Stimulated activated CD8-positive, alpha-beta memory T cell treated with anti-CD3 and anti-CD28 coated beads, Interleukin-15, amount 100 ng/mL, for 1 hour (primary cell): Measurements from ENCODE around the gene EEF2KMT.
"Not testable (repeated sequence)": the region's sequence is repeated elsewhere in the genome, so short reads cannot be mapped to it uniquely, and the experiment has no call there.

Source experiments
- DNase-seq: peaks from one replicate; pipeline ENCODE4 v3.0.0-alpha.2; 2020; ENCODE audit warnings: low read depth

Gene EEF2KMT

GRCh38 chr16:5097470-5098220 lies at the start of gene EEF2KMT:
EEF2KMT (minus strand) TSS chr16:5097795; CDS start chr16:5097739, 56 bp downstream.
- peak; percentile 80 for DNase-seq

- not testable (repeated sequence) for DNase-seq
Measured at GRCh38 chr16:5144621-5144956, 47.0 kb upstream of the EEF2KMT start.

- DNase-seq: no peak
Measured at GRCh38 chr16:5143761-5144620, 46.4 kb upstream of the EEF2KMT start.

DNA sequence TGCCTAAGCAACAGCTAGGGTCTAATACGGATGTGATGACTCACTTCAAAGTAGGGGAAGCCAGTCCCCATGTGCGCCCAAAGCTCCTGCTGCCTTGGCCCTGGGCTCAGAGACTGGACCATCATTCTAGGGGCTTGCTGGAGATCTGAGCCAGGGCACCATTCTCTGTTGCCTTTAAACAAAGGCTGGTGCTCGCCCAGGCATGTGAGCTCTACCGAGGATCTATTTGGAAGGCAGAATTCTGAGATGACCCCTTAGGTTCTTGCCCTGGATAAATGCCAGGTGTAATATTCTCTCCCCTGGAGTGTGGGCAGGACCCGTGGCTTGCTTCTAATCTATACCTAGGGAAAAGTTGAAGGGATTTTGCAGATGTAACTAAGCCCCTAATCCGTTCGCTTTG lies 42.6 kb upstream of the EEF2KMT start:
- DNase-seq: not testable (repeated sequence)

DNA sequence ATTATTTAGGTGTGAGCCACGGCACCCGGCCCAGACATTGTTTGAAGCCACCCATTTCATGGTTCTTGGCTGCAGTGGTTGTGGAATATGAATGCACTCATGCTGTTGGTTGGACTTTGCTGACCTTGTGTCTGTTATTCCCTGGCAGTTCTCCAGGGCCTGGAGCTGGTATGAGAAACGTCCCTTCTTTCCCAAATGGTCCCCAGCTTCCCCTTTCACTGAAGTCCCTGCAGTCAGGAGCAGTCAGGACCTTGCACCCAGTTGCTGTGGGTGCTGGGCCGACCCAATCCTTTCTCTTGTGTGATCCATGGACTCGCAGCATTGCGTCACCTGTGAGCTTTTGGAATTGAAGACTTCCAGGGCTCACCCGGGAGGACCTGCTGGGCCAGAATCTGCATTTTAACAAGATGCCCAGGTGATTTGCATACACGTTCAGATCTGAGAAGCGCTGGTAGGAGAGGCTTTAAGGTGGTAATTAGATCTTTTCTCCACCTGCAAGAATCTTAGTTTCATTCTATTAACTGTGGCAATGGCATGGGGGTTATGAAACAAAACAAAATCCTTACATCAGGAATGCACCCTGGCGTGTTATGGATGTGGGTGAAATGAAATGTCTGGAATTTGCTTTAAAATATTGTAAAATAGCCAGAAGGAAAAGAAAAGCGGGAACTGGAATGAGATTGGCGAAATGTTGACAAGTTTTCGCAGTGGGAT lies 37.3 kb upstream of the EEF2KMT start:
- DNase-seq: not testable (repeated sequence)

DNA sequence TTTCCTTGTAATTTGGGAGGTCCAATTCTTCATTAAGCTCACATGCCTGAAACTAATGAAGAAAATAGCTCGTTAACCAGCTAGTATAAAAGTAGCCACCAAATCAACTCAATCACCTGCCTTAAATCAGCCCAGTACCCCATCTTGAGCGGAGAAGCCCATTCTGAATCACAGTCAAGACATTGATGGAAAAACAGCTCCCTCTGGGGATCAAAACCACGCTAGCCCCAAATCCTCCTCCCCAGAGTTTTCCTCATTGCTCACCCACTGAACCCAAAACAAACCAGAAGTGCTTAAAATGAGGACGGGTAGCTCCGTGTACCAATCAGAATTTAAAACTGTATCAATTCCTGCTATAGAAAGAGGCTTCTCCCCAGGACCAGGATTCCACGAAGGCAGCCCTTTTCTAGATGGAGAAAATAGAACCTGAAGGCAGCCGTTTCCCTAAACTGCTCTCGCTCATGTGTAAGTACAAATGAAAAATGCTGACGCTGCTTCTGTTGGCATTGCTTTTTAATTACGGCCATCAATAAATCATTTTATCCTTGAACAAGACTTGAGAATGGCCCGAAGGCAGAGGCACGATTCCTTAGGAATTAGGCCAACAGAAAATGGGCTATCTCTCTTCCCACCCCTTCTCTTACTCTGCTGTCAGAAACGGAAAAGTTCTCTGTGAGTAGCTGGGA lies 35.5 kb upstream of the EEF2KMT start:
- DNase-seq: not testable (repeated sequence)

DNA sequence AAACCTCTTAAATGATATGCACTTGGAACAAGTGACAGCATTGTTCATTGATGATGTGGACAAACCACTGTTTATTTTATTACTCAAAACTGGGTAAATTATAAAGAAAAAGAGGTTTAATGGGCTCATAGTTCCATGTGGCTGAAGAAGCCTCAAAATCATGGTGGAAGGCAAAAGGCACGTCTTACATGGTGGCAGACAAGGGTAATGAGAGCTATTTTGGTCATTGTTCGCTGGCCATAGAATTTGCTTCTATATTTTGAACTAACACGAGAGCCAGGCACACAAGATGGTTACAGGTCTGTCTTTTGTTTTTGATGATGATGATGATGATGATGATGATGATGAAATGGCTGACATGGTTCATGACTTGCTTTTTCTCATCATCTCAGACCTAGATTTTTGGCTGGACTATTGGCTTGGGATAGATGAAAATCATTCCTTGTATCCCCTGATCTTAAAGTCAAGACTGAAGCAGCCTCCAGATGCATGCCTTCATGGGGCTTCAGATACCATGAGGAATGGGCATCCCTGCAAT lies 33.9 kb upstream of the EEF2KMT start:
- not testable (repeated sequence) for DNase-seq

- DNase-seq: not testable (repeated sequence)
Measured at GRCh38 chr16:5117300-5118087, 19.9 kb upstream of the EEF2KMT start.

DNA sequence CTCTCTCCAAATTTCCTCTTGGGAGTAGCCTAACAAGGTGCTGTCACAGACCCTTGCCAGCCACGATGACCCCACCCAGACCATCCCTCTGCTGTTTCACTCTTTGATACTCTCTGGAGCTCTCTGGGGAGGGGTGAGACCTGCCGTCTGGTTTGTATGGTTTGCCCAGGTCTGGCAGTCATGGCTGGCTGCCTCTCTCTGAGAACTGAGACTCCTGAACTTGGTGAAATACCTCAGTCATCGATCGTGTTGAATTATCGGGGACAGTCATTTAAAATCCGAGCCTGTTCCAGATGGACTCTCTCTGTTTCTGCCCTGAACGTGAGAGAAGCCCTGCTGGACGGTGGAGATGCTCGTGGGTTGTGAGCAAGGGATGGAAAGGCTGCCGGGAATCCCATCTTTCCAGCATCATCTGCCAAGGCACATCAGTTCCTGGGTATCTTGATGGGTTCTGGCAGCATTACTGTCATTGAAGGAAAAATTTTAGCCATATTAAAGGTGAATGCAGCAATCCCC lies 19.2 kb upstream of the EEF2KMT start:
- not testable (repeated sequence) for DNase-seq

DNA sequence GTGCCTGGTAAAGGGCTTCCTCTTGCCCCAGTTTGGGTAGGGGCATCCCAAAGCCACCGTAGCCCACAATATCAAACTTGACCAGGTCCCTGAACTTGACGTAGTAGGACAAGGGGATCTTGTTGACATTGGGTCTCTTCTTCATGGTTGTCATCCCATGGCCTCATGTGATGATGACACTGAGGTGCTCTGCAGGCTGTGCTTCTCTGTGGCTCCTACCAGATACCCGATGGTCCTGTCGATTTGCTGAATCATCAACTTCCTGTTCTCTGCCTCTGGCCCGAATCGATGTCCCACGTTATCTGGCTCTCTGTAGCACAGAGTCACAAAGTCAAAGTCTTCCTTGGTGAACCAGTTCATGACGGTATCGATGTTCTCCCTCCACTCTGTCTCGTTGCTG lies 13.3 kb upstream of the EEF2KMT start:
- DNase-seq: not testable (repeated sequence)

DNA sequence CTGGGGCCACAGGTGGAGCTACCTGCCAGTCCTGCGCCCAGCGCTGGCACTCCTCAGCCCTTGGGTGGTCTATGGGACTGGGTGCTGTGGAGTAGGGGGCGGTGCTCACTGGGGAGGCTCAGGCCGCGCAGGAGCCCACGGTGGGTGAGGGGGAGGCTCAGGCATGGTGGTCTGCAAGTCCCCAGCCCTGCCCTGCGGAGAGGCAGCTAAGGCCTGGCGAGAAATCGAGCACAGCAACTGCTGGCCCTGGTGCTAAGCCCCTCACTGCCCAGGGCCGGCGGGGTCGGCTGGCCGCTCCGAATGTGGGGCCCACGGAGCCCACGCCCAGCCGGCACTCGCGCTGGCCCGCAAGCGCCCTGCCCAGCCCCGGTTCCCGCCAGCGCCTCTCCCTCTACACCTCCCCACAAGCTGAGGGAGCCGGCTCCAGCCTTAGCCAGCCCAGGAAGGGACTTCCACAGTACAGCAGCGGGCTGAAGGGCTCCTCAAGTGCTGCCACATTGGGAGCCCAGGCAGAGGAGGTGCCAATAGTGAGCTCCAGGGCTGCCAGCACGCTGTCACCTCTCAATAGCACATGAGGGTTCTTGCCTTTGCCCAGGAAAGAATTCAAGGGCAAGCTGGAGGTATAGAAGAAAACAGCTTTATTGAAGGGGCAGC lies 11.0 kb upstream of the EEF2KMT start:
- no peak for DNase-seq

GRCh38 chr16:5105039-5105438 lies 7.4 kb upstream of the EEF2KMT start:
- not testable (repeated sequence) for DNase-seq

DNA sequence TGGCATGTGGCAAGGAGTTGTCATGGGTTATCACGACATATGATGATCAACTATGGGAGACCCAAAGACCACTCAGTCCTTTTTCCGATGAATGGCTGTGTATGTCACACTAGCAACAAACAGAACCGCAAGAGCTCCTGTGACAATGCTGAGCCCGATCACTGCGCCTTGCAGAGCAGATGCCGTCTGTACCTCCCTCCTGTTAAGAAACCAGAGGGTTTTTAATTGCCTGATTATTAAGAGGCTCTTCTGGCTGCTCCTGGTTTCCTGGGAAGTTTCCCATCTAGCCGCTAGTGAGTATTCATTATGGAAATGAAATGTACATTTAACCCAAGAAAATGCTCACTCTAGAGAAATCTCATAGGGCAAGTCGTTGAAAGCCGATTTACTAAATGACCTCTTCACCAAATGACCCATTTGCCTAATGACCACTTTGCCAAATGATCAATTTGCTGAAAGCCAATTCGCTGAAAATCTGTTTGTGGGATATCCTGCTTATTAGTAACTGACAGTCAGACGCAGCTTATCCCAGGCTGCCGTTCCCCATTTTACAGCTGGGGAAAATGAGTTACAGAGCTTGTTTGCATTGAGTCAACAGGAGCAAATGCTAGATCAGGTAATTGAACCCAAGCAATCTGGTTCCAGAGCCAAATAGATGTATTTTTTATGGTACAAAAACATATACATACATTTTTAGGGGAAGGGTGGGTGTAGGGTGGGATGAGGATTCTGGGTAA lies 5.9 kb upstream of the EEF2KMT start:
- DNase-seq: not testable (repeated sequence)

GRCh38 chr16:5099174-5099573 lies 1.6 kb upstream of the EEF2KMT start:
- not testable (repeated sequence) for DNase-seq

GRCh38 chr16:5098221-5099159 lies 895 bp upstream of the EEF2KMT start:
- DNase-seq: peak; percentile 91

- DNase-seq: not testable (repeated sequence)
Measured at GRCh38 chr16:5097061-5097469, 530 bp downstream of the EEF2KMT start.

GRCh38 chr16:5096437-5097060 lies 1.0 kb downstream of the EEF2KMT start:
- DNase-seq: not testable (repeated sequence)
